Smooth muscle cell (in vitro differentiated cells): Measurements from ENCODE around the gene CACNA2D3. TPM values are rescaled to one million over a fixed set of nuclear protein-coding genes. Genes with fewer than 3 reads are reported as not detected.

Source experiments
- DNase-seq: peaks from one replicate; lab custom pipeline; 2025; ENCODE audit not compliant: unreplicated experiment; lab: John Stamatoyannopoulos, UW
- H2AFZ ChIP-seq: fragments of 200-600 bp; sonication (generic); 2 replicates; pipeline ENCODE4 v1.6.0; 2016; ENCODE audit warnings: antibody characterized with exemption, low read depth, mild to moderate bottlenecking
- H3F3A ChIP-seq: fragments of 200-600 bp; sonication (generic); 2 replicates; pipeline ENCODE4 v1.6.0; 2017; ENCODE audit warnings: antibody characterized with exemption, low read depth
- H3K27ac ChIP-seq: fragments of 200-600 bp; sonication (generic); 2 replicates; pipeline ENCODE4 v1.5.1; 2016; ENCODE audit warnings: low read depth, mild to moderate bottlenecking
- H3K27me3 ChIP-seq: fragments of 200-600 bp; sonication (generic); 2 replicates; pipeline ENCODE4 v1.6.1; 2016; ENCODE audit warnings: low read depth, mild to moderate bottlenecking
- H3K36me3 ChIP-seq: fragments of 200-600 bp; sonication (generic); 2 replicates; pipeline ENCODE4 v1.5.1; 2016; ENCODE audit warnings: low read depth
- H3K4me1 ChIP-seq: fragments of 200-600 bp; sonication (generic); 2 replicates; pipeline ENCODE4 v1.5.1; 2016; ENCODE audit warnings: low read depth
- H3K4me2 ChIP-seq: fragments of 200-600 bp; sonication (generic); 2 replicates; pipeline ENCODE4 v1.6.0; 2016; ENCODE audit warnings: mild to moderate bottlenecking
- H3K4me3 ChIP-seq: fragments of 200-600 bp; sonication (generic); 2 replicates; pipeline ENCODE4 v1.5.1; 2016; ENCODE audit warnings: mild to moderate bottlenecking
- H3K79me2 ChIP-seq: fragments of 200-600 bp; sonication (generic); 2 replicates; pipeline ENCODE4 v1.6.0; 2016; ENCODE audit warnings: low read depth, mild to moderate bottlenecking
- H3K9ac ChIP-seq: fragments of 200-600 bp; sonication (generic); 2 replicates; pipeline ENCODE4 v1.6.0; 2016; ENCODE audit warnings: low read depth
- H3K9me3 ChIP-seq: fragments of 200-600 bp; sonication (generic); replicated peaks from 2 replicates; pipeline ENCODE4 v1.5.1; 2016; ENCODE audit warnings: low read depth
- H4K20me1 ChIP-seq: fragments of 200-600 bp; sonication (generic); 2 replicates; pipeline ENCODE4 v1.6.0; 2016; ENCODE audit warnings: low read depth
- WGBS: methylation state at CpG from one replicate; pipeline ENCODE4 v1.1.7; 2016; ENCODE audit warnings: low lambda C conversion rate; 5-methylcytosine and 5-hydroxymethylcytosine counted together
- polyA plus RNA-seq: library from polyadenylated mRNA; unstranded; fragments of >200 nt; fragmentation: Nextera tagmentation; extraction: Ambion mirVana; gene quantifications from 2 replicates; pipeline ENCODE4 v1.2.1, GENCODE V29; 2016
- total RNA-seq: library from RNA; depleted of rRNA; stranded (reverse); fragments of >200 nt; gene quantifications from 2 replicates; pipeline ENCODE4 v1.2.3, GENCODE V29; 2014
- TF ChIP-seq, protein P1 (sequence below): fragments of 200-600 bp; sonication (generic); IDR thresholded peaks from 2 replicates; pipeline ENCODE4 v1.5.1; 2017; ENCODE audit warnings: borderline replicate concordance, mild to moderate bottlenecking, antibody characterized with exemption; ENCODE audit not compliant: insufficient read depth, poor library complexity, severe bottlenecking

Gene CACNA2D3
- total and polyA plus RNA-seq, 2 experiments from 2014 or later: 0.15 to 0.90 TPM

DNA sequence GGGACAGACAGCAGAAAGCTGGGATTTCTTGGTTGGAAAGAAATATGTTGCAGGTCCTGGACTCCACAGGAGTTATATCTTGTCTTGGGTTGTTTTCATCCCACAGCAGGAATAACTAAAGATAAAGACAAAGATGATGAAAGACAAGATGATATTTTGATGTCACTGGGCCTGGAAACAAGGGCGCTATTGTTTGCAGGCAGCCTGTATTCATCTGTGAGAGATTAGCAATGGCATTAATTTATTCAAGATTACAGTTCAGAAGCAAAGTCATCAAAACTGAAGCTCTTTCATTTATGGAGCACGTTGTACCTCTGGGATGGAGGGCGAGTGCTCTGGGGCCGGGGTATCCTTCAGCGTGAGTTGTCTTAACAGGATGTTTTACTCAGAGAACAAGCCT is 591.7 kb downstream of the CACNA2D3 start:
- 82% methylated on average over 5 of the region's 5 CpGs for WGBS
- TF ChIP-seq, protein P1, sequence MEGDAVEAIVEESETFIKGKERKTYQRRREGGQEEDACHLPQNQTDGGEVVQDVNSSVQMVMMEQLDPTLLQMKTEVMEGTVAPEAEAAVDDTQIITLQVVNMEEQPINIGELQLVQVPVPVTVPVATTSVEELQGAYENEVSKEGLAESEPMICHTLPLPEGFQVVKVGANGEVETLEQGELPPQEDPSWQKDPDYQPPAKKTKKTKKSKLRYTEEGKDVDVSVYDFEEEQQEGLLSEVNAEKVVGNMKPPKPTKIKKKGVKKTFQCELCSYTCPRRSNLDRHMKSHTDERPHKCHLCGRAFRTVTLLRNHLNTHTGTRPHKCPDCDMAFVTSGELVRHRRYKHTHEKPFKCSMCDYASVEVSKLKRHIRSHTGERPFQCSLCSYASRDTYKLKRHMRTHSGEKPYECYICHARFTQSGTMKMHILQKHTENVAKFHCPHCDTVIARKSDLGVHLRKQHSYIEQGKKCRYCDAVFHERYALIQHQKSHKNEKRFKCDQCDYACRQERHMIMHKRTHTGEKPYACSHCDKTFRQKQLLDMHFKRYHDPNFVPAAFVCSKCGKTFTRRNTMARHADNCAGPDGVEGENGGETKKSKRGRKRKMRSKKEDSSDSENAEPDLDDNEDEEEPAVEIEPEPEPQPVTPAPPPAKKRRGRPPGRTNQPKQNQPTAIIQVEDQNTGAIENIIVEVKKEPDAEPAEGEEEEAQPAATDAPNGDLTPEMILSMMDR: no peak

GRCh38 chr3:54717506-54717905 is 595.2 kb downstream of the CACNA2D3 start:
- Histone ChIP-seq H3K9ac (no peak overlapping the region), H3F3A (no peaks in the 10 kb centered on the region), H3K4me1 (no peaks in the 10 kb centered on the region), H3K36me3 (no peaks in the 10 kb centered on the region), H3K4me2 (no peak overlapping the region), H3K27ac (no peak overlapping the region), H3K9me3 (no peaks in the 10 kb centered on the region), H4K20me1 (no peaks in the 10 kb centered on the region), H3K4me3 (no peak overlapping the region), H2AFZ (no peak overlapping the region), H3K27me3 (no peaks in the 10 kb centered on the region), H3K79me2 (no peaks in the 10 kb centered on the region)
- no peak for DNase-seq
- 90% methylated on average over 5 of the region's 18 CpGs for WGBS
- TF ChIP-seq, protein P1: no peak

More for the DNA sequence above, 591.7 kb downstream of the CACNA2D3 start:
- Histone ChIP-seq H3K79me2 (no peaks in the 10 kb centered on the region), H3K9me3 (no peaks in the 10 kb centered on the region), H3K36me3 (no peaks in the 10 kb centered on the region), H2AFZ (no peak overlapping the region), H3K4me2 (no peak overlapping the region), H3F3A (no peaks in the 10 kb centered on the region), H3K27me3 (no peaks in the 10 kb centered on the region), H4K20me1 (no peaks in the 10 kb centered on the region), H3K4me1 (no peaks in the 10 kb centered on the region), H3K9ac (no peak overlapping the region), H3K4me3 (no peak overlapping the region), H3K27ac (no peak overlapping the region)
- no peak for DNase-seq

DNA sequence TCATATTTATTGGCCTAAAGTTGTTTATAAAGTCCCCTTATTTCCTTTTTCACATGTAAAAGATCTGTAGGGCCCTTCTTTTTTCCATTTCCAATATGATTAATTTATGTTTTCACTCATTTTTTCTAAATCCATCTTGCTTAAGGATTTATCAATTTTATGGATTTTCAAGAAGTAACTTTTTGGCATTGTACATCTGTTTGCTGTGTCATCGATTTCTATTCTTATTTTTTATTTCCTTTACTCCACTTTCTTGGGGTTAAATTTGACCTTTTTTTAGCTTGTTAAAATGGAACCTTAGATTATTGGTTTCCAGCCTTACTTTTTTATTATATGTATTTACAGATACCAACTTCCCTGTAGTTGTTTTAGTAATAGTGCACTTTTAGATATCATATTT is 597.6 kb downstream of the CACNA2D3 start:
- no peaks in the 10 kb centered on the region for H3F3A ChIP-seq
- no peak overlapping the region for H3K4me3 ChIP-seq
- H3K36me3 ChIP-seq: no peaks in the 10 kb centered on the region
- no peak overlapping the region for H3K27ac ChIP-seq
- TF ChIP-seq, protein P1: no peak
- no peak overlapping the region for H3K4me2 ChIP-seq
- H3K79me2 ChIP-seq: no peaks in the 10 kb centered on the region
- no peaks in the 10 kb centered on the region for H3K4me1 ChIP-seq
- 97% methylated on average over 1 of the region's 1 CpG for WGBS
- no peak for DNase-seq
- no peaks in the 10 kb centered on the region for H4K20me1 ChIP-seq
- H3K27me3 ChIP-seq: no peaks in the 10 kb centered on the region
- no peak overlapping the region for H3K9ac ChIP-seq
- no peaks in the 10 kb centered on the region for H3K9me3 ChIP-seq
- no peak overlapping the region for H2AFZ ChIP-seq

DNA sequence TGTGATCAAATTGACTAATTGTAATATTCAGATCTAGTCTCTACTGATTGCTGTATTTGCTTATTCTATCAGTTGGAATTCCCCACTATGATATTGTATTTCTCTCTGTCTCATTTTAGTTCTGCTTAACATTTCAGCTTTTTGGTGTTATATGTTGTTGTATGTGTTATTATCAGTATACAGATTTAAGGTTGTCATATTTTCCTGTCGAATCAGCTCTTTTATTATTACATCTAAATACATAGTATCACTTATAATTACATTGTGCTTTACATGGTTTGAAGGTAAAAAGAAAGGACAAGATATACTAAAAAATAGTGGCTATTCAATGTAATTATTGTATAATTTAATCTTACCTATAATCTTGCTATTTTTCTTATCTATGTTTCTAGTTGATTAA is 598.3 kb downstream of the CACNA2D3 start:
- TF ChIP-seq, protein P1: no peak
- no peak for DNase-seq
- Histone ChIP-seq H2AFZ (no peak overlapping the region), H3K9ac (no peak overlapping the region), H3K27ac (no peak overlapping the region), H3K79me2 (no peaks in the 10 kb centered on the region), H3K27me3 (no peaks in the 10 kb centered on the region), H3K4me3 (no peak overlapping the region), H3F3A (no peaks in the 10 kb centered on the region), H3K36me3 (no peaks in the 10 kb centered on the region), H3K4me1 (no peaks in the 10 kb centered on the region), H3K4me2 (no peak overlapping the region), H3K9me3 (no peaks in the 10 kb centered on the region), H4K20me1 (no peaks in the 10 kb centered on the region)
- WGBS: 100% methylated on average over 1 of the region's 1 CpG
